ENCODE data around the gene SRCIN1.
A peak's percentile ranks its signal among the peaks of the same experiment; 100 is the strongest.

The SRCIN1 gene

DNA sequence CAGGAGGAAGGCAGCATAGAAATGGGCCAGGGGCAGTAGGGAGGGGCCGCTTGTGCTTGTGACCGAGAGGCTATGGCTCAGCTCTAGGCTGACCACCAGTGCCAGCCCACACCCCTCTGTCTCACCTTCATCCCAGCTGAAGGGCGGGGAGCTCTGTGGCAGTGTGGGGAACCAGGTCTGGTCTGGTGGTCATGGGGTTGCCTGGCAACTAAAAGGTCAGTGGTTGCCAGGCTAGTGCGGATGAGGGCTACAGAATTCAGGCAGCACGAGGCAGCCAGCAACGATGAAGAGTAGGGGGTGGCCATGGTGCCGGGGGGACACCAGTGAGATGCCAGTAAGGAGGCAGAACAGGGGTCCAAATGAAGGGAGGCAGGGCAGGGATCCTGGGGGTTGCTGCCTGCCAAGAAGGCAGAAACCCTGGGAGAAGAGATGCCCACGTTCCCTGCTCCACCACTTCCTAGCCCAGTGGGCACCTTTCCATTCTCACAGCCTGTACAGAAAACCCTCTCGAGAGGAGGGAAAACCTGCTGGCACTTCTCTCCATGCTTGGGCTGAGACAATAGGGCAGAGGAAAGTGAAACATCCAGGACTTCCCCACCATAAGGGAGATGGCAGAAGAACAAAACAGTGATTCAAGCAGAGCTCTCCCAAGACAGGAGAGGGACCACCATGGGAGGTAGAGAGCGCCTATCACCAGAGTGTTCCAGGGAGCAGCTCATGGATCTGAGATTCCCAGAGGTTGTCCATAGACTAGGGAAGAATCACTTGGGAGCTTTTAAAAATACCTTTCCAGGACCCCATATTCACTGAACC lies 39.7 kb downstream of the SRCIN1 start:
- FAIRE-seq, result no peak

GRCh38 chr17:38564869-38565268 lies 40.9 kb downstream of the SRCIN1 start:
- DNase-seq (ENCODE audit: extremely low spot score, insufficient read length, low read depth) (no peak), FAIRE-seq (no peak)

More for the DNA sequence above, 39.7 kb downstream of the SRCIN1 start:
- no peak for DNase-seq (ENCODE audit: extremely low spot score, insufficient read length, low read depth)

GRCh38 chr17:38564254-38564837 lies 41.4 kb downstream of the SRCIN1 start:
- FAIRE-seq (no peak), DNase-seq (ENCODE audit: extremely low spot score, insufficient read length, low read depth) (no peak)

DNA sequence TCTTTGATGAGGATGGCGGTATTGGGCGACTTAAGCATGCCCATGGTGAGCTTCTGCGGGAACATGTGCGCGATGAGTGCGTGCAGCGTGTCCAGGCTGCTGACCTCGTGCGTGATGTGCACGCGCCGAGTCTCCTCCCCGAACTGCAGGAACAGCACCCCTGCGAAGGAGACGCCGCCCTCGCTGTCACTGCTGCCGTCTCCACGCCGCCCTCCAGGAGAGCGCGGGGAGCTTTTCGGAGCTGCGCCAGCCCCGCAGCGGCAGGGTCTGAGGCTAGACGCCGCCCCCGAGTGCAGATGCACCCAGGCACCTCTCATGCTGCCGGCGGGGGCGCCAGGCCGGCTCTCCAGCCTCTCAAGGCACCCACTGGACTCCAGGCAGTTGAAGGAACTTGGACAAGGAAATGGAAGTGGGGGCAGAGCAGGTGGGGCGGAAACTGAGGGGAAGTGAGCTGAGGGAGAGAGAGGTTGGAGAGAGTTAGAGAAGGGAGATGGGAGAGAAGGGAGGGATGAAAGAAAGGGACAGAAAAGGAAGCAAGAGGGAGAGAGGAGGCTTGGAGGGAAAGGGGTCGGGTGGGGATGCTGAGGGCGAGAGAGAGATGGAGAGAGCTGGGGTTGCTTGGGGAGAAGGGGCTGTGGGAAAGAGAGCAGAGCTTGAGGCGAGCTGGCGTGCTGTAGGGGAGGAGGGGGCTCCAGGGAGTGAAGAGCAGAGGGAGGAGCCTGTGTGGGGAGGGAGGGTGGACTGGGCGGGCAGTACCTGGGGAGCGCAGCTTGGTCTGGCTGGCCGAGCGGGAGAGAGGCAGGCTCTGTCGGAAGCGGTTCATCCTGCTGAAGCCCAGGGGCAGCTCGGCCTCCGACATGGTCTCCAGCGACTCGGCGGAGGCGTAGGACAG lies 42.1 kb downstream of the SRCIN1 start:
- no peak for FAIRE-seq
- DNase-seq (ENCODE audit: extremely low spot score, insufficient read length, low read depth), result no peak

- FAIRE-seq, result no peak
Observed at GRCh38 chr17:38562903-38563302, 42.8 kb downstream of the SRCIN1 start.

GRCh38 chr17:38562215-38562569 lies 43.6 kb downstream of the SRCIN1 start:
- FAIRE-seq (no peak), DNase-seq (ENCODE audit: extremely low spot score, insufficient read length, low read depth) (no peak)

More at GRCh38 chr17:38562903-38563302, 42.8 kb downstream of the SRCIN1 start:
- no peak for DNase-seq (ENCODE audit: extremely low spot score, insufficient read length, low read depth)

GRCh38 chr17:38561416-38562214 lies 44.1 kb downstream of the SRCIN1 start:
- DNase-seq (ENCODE audit: extremely low spot score, insufficient read length, low read depth) (no peak), FAIRE-seq (no peak)

DNA sequence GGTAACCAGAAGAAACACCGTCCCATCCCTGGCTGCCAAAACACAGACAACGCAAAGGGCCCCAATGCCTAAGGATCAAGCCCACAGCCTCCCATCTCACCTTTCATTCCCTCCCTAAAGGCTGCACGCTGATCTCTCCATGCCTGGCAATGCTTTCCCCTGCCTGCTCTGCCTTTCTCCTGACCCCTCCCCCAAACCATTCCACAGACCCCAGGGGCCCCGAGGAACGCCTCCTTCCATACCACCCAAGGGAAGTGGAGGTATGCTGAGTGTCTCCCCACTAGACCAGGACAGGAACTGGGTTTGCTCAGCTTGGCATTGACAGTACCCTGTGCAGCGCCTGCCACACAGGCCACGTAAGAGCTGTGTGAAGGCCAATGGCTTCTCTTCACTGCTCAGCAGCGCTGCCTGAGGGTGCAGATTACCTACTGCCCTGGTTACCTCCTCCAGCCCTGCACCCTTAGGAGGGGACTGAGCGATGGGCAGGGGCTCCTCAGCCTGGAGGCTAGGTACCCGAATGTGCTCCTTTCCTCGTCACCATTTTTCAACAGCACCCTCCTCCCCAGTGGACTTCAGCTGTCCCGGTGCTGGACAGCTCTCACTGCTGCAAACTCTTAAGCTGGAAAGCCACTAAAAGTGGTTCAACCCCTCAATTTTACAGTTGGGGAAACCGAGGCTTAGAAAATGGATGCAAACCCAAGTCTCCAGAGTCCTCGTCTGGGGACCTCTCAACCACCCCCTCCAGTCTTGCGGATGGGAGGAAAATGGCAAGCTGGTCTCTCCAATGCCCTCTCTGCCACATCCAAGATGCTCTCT lies 45.0 kb downstream of the SRCIN1 start:
- FAIRE-seq (no peak), DNase-seq (ENCODE audit: extremely low spot score, insufficient read length, low read depth) (no peak)

DNA sequence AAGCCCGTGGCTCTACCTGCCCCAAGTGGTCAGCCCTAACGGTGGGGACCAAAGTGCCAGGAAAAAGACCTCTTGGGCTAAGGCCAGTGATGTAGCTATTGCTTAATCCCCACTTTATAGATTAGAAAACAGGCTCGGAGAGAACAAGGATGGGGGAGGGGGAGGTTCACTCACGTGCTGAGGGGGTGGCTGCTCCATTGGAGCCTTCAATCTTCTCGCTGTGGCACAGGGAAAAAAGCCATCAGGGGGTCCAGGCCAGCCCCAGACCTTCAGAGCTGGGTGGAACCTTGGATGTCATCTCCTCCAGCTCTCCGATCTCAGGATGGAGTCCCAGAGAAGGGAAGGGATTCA lies 45.9 kb downstream of the SRCIN1 start:
- FAIRE-seq (no peak), DNase-seq (ENCODE audit: extremely low spot score, insufficient read length, low read depth) (no peak)

DNA sequence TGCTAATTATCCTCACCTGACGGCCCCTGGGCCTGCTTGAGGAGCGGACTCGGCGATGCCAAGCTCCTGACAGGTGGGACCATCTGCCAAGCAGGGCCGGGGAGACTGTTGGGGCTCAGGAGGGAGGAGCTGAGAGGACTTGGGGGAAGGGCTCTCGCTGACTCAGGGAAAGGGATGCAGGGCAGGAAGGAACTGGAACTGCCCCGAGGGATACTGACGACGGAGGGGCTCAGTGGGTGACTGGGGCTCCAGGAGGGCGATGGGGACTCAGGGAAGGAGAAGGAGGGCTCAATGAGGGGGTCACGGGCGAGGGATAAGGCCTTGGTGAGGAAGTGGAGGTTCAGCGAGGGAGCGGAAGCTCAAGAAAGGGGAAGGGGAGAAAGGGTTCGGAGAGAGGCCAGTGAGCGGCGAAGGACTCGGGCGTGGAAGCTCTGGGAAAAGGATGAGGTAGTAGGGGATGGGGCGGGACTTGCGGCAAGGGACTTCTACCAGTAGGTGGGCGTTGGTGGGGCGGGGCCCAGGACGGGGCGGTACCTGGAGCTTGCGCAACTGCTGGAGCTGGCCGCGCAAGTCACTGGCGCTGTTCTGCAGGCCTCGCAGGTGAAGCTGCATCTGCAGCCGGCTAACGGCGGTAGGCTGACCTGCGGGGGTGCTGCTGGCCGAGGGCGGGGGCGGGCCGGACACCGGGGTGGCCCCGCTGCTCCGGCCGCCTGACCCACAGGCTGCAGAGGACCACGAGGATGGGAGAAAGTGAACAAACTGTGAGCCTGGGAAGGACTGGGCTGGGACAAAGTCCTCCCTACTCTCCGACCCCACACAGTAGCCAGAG lies 46.5 kb downstream of the SRCIN1 start:
- DNase-seq (ENCODE audit: extremely low spot score, insufficient read length, low read depth) (peak; percentile 75), FAIRE-seq (no peak)

DNA sequence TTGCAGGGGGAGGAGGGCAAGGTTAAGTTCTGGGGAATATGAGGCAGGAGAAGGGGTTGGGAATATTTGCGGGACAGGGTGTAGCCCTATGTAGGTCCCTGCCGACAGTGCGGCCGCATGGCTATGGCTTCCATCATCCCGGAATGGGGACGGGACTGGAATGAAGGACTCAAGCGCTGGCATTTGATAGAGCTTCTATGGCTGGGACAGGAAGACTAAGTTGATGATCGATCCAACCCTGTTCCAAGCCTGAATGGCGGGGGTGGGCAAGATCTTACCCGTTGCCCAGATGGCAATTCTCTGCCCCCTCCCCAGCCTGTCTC lies 47.1 kb downstream of the SRCIN1 start:
- FAIRE-seq (no peak), DNase-seq (ENCODE audit: extremely low spot score, insufficient read length, low read depth) (no peak)

DNA sequence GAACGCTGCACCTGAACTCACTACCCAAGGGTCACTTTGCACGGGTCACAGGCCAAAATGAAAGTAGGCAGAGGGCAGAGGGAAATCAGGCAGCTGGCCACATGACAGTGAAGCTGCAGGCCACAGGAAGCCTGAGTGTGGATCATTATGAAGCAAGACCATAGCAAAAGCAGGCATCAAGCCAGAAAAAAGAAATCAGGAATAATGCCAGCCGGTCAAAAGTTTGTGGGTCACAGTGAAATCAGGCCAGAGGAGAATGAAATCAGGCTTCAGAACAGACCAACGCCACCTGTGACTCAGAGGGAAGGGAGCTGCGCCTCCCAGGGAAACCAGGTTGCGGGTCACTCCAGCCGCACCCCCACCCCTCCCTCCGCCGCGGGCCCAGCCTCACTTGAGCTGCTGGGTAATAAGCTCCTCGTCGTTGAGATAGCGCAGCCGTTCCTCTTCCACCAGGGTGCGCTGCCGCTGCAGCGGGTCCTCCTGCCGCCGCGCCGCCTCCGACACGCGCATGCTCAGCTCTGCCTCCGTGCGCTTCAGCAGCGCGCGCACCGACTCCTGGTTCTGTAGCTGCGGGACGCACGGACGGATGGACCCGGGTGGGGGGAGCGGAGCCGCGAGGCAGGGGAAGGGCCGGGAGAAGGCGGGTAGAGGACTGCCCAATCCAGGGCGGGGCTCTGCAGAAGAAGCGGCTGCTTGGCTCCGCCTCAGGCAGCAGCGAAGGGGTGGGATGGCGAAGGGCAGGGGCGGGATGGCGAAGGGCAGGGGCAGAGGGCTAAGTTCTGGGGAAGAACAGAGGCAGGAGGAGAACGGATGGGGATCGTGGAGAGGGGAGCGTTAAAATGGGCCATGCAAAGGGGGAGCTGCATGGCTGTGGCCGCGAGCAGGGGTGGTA lies 47.7 kb downstream of the SRCIN1 start:
- FAIRE-seq (no peak), DNase-seq (ENCODE audit: extremely low spot score, insufficient read length, low read depth) (peak; percentile 91)

DNA sequence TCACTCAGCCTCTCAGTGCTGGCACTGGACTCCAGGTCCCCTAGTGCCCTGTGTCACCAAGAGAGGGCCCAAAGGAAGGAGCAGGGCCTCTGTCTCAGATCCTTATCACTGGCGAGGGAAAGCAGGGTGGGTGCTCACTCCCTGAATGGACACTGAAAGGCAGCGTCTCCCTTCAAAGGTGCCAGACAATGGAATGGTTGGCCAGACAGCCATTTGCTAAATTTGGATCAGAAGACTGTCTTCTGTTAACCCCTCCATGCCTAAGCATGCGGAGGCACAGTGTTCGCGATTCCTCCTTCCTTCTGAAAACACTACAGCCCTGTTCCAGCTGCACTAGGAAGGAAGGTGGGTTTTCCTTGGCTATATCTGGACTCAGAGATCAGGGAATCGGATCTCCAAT lies 48.4 kb downstream of the SRCIN1 start:
- DNase-seq (ENCODE audit: extremely low spot score, insufficient read length, low read depth), result no peak
- no peak for FAIRE-seq

- no peak for FAIRE-seq
- no peak for DNase-seq (ENCODE audit: extremely low spot score, insufficient read length, low read depth)
Observed at GRCh38 chr17:38556239-38556638, 49.5 kb downstream of the SRCIN1 start.

GRCh38 chr17:38554430-38555350 lies 51.1 kb downstream of the SRCIN1 start:
- FAIRE-seq (no peak), DNase-seq (ENCODE audit: extremely low spot score, insufficient read length, low read depth) (no peak)

GRCh38 chr17:38552343-38552742 lies 53.4 kb downstream of the SRCIN1 start:
- no peak for DNase-seq (ENCODE audit: extremely low spot score, insufficient read length, low read depth)
- no peak for FAIRE-seq

DNA sequence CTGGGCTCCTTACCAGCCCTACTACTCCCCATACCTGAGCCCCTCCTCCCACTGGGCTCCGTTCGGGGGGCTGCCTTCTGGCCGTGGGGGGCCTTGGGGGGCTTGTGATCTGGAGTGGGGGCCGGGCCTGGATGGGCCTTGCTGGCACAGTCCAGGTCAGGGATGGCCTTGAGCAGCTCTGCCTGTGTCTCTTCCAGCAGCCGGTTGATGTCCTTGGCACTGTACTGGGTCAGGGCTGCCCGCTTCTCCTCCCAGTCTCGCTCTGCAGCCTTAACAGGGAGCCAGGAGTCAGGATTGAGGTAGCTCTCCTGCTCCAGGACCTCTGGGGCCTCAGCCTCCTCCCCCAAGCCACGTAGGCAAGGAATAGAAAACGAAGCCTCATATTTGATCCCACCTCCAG lies 54.6 kb downstream of the SRCIN1 start:
- no peak for DNase-seq (ENCODE audit: extremely low spot score, insufficient read length, low read depth)
- no peak for FAIRE-seq

All from GM18507 (cell line).